Measurements from ENCODE around the gene EEF1A1.
"Not testable (repeated sequence)": the region's sequence is repeated elsewhere in the genome, so short reads cannot be mapped to it uniquely, and the experiment has no call there.

EEF1A1 gene

GRCh38 chr6:73558624-73559398, 38.0 kb upstream of the EEF1A1 start:
- no peak for TF ChIP-seq CTCF (IDR thresholded peaks at IDR 0.05)
- no peaks in the 10 kb centered on the region for H3K36me3 ChIP-seq
- H3K9me3 ChIP-seq: no peaks in the 10 kb centered on the region
- H3K4me1 ChIP-seq (ENCODE audit: control insufficient read depth in 1 of 2, insufficient read depth in 1 of 2, low read depth in 1 of 2, low read length in 1 of 2): no peaks in the 10 kb centered on the region
- H3K27me3 ChIP-seq: no peaks in the 10 kb centered on the region
- no peak overlapping the region for H3K4me3 ChIP-seq (ENCODE audit: low read depth in 1 of 2, low read length in 1 of 2)
- H3K27ac ChIP-seq: no peak overlapping the region

GRCh38 chr6:73556836-73557235, 36.0 kb upstream of the EEF1A1 start:
- Histone ChIP-seq H3K27me3 (no peaks in the 10 kb centered on the region), H3K36me3 (no peaks in the 10 kb centered on the region), H3K27ac (no peak overlapping the region), H3K4me3 (ENCODE audit: low read depth in 1 of 2, low read length in 1 of 2) (no peak overlapping the region), H3K9me3 (no peaks in the 10 kb centered on the region), H3K4me1 (ENCODE audit: control insufficient read depth in 1 of 2, insufficient read depth in 1 of 2, low read depth in 1 of 2, low read length in 1 of 2) (no peaks in the 10 kb centered on the region)
- no peak for TF ChIP-seq CTCF (IDR thresholded peaks at IDR 0.05)

GRCh38 chr6:73555380-73555949, 34.6 kb upstream of the EEF1A1 start:
- not testable (repeated sequence) for H3K36me3 ChIP-seq; H3K9me3 ChIP-seq; H3K4me3 ChIP-seq (ENCODE audit: low read depth in 1 of 2, low read length in 1 of 2); H3K27ac ChIP-seq; H3K27me3 ChIP-seq; H3K4me1 ChIP-seq (ENCODE audit: control insufficient read depth in 1 of 2, insufficient read depth in 1 of 2, low read depth in 1 of 2, low read length in 1 of 2)

- H3K4me3 ChIP-seq (ENCODE audit: low read depth in 1 of 2, low read length in 1 of 2); H3K36me3 ChIP-seq: not testable (repeated sequence)
Measured at GRCh38 chr6:73551115-73551514, 30.3 kb upstream of the EEF1A1 start.

GRCh38 chr6:73548458-73549446, 27.9 kb upstream of the EEF1A1 start:
- TF ChIP-seq CTCF (IDR thresholded peaks at IDR 0.05): no peak

More at GRCh38 chr6:73551115-73551514, 30.3 kb upstream of the EEF1A1 start:
- H3K27ac ChIP-seq; H3K27me3 ChIP-seq; H3K9me3 ChIP-seq; H3K4me1 ChIP-seq (ENCODE audit: control insufficient read depth in 1 of 2, insufficient read depth in 1 of 2, low read depth in 1 of 2, low read length in 1 of 2): not testable (repeated sequence)

GRCh38 chr6:73547036-73547435, 26.2 kb upstream of the EEF1A1 start:
- Histone ChIP-seq H3K4me1 (ENCODE audit: control insufficient read depth in 1 of 2, insufficient read depth in 1 of 2, low read depth in 1 of 2, low read length in 1 of 2) (no peaks in the 10 kb centered on the region), H3K27ac (no peak overlapping the region), H3K9me3 (no peaks in the 10 kb centered on the region), H3K27me3 (no peaks in the 10 kb centered on the region), H3K36me3 (no peaks in the 10 kb centered on the region), H3K4me3 (ENCODE audit: low read depth in 1 of 2, low read length in 1 of 2) (no peak overlapping the region)
- no peak for TF ChIP-seq CTCF (IDR thresholded peaks at IDR 0.05)

More at GRCh38 chr6:73548458-73549446, 27.9 kb upstream of the EEF1A1 start:
- H3K27me3 ChIP-seq: no peaks in the 10 kb centered on the region
- H3K4me3 ChIP-seq (ENCODE audit: low read depth in 1 of 2, low read length in 1 of 2): no peak overlapping the region
- H3K36me3 ChIP-seq: no peaks in the 10 kb centered on the region
- no peaks in the 10 kb centered on the region for H3K4me1 ChIP-seq (ENCODE audit: control insufficient read depth in 1 of 2, insufficient read depth in 1 of 2, low read depth in 1 of 2, low read length in 1 of 2)
- no peaks in the 10 kb centered on the region for H3K9me3 ChIP-seq
- H3K27ac ChIP-seq: no peak overlapping the region
